GM21825 (cell line): ENCODE results near the gene TMEM86A.
A peak's percentile ranks its signal among the peaks of the same experiment; 100 is the strongest.

Experiments
- ATAC-seq: cut with Tn5 transposase; IDR thresholded peaks from one replicate; pipeline ENCODE4 v1.9.1; 2021; ENCODE audit warnings: mild to moderate bottlenecking, moderate library complexity; ENCODE audit not compliant: unreplicated experiment

Gene TMEM86A

DNA sequence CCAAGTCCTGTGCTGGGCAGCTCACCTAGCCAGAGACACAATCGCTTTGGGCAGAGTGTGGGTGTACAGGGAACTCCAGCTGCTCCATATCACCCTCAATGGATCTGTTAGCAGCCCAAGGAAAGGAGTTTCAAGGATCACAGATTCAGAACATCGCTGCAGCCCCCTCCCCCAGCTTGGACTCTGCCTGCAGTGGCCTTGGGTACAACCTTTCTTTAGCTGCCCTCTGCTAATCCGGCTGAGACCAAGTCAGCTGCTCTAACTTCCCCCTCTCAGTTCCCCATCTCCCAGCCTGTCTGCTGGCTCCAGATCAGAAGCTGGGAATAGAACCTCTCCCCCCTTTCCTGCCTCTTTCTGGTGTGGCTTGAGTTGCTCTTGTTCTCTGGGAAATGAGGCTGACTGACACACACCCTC lies 1.3 kb downstream of the TMEM86A start:
- no peak for ATAC-seq

DNA sequence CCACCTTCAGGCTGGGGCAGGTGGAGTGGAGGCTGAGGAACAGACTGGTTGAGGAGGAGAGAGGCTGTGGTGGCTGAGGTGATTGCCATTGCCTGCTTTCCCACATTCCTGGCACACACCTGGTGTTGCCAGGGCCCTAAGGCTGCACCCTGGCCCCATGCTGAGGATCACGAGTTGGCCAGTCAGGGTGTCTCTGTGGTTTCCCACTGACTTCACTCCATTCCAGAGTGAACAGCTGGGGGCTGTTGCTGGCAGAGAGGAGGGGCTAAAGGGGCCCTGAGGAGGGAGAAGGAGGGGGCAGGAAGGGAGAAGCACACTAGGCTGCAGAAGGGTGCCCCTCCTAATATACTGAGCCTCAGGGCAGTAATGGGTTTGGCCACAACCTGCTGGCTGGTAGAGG lies 1.8 kb downstream of the TMEM86A start:
- ATAC-seq: no peak

DNA sequence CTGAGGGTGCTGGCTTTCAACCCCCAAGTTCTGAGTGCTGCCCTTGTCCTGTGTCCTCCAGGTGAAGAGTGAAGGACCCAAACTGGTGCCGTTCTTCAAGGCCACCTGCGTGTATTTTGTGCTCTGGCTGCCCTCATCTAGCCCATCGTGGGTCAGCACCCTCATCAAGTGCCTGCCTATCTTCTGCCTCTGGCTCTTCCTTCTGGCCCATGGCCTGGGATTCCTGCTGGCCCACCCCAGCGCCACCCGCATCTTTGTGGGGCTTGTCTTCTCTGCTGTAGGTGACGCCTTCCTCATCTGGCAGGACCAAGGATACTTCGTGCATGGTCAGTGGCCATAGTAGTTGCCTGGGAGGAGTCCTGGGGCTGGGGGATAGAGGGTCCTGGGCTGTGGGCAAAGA lies 2.3 kb downstream of the TMEM86A start:
- no peak for ATAC-seq

DNA sequence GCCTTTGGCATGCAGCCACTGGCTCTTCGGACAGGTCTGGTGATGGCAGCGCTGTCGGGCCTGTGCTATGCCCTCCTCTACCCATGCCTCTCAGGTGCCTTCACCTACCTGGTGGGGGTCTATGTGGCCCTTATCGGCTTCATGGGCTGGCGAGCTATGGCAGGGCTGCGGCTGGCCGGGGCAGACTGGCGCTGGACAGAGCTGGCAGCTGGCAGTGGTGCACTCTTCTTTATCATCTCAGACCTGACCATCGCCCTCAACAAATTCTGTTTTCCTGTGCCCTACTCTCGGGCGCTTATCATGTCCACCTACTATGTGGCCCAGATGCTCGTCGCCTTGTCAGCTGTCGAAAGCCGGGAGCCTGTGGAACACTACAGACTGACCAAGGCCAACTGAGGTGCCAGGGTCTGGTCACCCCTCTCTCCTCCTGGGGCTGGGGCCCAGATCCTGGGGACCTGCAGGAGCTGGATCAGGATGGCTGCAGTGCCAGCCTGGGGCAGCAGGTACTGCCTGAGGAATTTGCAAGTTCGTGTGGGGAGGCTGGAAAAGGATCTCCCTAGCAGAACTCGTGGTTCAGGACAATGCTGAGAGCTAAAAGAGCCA lies 3.1 kb downstream of the TMEM86A start:
- ATAC-seq: no peak

DNA sequence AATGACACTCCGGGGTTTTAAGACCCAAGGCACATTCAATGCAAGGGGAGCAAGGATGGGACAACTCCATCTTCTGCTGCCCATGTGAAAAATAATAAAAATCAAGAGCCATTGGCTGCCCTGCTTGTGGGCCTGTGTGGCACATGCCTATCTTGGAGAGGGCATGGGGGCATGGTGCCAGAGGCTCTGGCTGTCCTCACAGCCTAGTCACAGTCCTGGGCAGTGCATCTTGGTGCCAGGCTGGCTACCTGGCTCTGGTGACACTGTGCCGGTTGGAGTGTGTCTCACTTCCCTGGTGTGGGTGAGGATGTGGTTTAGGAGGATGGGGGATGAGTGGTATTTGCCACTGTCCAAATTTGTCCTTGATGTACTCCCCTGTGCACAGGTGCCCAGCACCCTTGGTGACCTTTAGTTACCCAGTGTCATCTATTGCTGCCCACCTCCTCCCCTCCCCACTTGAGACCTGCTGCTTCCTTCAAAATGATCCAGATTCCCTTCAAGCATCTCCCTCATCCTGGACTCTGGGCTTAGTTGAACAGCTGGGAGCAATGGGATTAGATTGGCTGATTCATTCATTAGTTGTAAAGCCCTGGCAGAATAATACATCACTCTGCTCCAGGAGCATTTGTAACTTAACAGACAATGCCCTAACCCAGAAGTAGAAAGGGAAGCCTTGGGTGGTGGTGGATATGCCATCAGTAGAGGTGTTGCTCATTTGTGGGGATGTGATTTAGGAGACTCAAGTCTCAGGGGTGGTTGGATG lies 4.6 kb downstream of the TMEM86A start:
- no peak for ATAC-seq

DNA sequence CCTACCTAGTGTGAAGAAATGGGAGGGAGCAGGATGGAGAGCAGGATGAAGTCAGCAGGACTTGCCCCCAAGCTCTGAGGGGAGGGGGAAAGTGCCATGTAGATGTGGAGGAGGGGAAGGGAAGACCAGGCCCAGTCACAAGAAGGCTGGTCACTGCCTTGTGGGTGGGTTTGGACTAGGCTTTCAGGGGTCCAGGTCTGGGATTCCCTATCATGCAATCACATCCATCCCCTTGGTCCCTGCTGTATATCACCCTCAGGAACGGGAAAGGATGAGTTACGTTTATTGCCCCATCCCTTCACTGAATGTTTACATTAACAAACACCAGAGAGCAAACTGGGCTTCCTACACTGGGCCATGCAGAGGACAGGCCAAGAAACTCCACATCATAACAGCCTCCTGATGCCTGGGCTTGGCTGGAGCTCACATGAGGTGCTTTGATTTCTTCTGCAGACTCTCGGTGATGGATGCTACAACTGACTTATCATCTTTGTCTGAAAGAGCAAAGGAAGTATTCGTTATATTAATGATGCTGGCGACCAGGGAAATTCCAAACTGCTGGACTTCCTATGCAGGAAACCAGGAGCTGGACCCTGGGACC lies 5.6 kb downstream of the TMEM86A start:
- no peak for ATAC-seq

DNA sequence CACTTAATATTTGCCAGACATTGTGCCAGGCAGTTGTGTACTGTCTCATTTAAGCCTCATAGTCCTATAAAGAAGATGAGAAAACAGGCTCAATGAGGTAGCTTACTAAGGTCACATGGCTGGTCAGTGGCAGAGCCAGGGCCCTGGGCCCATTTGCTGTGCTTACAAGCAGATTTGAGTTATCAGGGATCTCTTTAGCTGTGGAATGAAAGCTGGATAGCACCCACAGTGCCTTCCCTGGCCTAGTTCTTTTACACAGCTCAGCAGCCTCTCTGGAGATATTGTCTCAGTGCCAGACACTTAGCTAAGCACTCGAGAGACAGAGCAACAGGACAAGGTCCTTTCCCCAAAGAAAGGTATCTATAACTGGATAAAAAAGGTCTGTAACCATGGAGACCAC lies 6.1 kb downstream of the TMEM86A start:
- no peak for ATAC-seq

DNA sequence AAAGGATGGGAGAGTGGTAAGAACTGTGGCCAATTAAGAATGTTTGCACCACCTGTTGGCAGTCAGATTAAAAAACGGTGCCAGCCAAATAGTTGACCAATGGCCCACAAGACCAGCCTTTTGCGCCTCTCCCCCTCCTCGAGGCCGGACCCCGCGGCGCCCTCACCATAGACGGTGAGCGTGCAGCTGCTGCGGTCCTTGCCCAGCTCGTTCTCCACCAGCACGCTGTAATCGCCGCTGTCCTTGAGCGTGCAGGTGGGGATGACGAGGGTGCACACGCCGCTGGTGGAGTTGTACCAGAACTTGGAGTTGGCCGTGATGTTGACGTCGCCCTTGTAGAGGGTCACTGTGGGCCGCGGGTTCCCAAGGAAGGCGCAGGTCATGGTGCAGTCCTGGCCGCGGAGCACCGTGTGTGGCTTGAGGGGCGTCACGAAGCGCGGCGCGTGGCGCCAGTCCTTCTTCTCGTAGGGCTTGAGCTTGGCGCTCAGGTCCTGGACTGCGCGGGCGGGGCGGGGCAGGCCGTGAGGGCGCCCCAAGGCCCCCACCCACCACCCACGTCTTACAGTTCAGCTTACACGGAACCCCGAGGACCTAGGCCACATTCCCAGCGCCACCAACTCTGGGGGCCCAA lies 7.2 kb downstream of the TMEM86A start:
- no peak for ATAC-seq

DNA sequence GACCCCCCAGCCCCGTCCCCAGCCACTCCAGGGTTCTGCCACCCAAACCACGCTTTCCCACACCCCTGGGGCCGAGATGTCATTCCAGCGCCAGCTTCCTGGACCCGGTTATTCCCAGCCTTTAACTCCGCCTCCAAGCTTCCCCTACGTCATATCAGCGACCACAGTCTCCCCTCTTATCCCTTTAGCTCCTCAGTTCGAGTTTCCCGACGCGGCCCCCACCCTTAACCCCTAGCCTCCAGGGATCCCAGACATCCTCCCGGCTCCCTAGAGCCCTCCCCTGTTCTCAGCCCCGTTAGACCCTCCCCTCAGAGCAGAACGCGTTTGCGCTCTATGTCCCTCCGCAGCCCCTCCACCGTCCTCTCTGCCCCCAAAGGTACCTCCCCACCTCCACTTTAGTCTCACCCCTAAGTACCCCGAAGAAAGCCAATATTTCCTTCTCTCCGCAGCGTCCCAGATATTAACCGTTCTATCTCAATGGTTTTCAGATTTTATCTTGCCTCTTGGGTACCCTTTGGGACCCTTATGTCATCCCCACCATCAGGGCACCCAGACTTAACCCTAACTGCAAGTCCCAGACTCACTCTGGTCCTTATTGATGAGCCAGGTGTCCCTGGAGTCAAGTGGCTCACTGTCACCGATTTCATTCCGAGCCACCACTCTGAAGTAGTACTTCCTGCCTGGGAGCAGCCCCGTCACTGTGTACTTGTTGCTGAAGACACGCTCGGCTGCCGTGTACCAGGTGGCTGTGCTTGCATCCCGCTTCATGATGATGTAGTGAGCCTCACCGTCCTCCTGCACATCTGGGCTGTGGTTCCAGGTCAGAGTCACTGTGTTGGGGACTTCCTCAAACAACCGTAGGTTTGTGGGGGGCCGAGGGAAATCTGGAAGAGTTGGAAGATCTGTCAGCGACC lies 8.0 kb downstream of the TMEM86A start:
- ATAC-seq: peak; percentile 72

DNA sequence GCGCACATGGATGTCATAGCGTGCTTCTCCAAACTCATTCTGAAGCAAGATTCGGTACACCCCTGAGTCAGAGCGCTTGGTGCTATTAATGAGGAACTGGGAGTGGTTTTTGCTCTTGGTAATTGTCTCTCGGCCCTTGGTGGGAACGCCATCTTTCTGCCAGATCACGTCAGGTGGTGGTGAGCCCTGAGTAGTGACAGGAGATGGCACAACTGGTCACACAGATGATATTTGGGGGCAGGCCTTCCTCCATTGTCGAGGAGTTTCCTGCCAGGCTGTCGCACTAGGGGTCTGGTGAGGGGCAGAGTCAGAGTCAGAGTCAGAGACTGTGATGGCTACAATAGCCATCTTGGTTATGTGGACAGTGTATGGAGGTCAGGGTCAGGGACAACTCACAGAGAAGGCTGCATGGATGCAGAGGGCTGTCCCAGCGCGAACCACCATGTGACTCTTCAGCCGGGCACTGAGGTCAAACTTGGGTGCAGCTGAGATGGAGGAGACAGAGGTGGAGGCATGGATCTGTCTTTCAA lies 9.3 kb downstream of the TMEM86A start:
- ATAC-seq: no peak

DNA sequence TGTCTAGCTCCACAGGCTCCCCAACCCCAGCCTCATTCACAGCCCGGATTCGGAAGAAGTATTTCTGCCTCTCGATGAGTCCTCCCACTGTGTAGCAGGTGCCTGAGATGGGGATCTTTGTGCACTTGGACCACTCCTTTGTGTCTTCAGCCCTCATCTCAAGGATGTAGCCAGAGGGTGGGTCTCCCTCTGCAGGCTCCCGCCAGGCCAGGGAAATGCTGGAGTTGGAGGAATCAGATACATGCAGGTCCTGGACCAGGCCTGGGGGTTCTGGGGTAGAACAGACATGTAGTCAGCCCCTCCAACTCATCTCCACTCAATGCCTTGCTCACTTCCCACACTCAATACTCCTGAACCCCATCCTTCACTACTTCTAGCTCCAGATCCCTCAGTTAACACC lies 10.8 kb downstream of the TMEM86A start:
- no peak for ATAC-seq

DNA sequence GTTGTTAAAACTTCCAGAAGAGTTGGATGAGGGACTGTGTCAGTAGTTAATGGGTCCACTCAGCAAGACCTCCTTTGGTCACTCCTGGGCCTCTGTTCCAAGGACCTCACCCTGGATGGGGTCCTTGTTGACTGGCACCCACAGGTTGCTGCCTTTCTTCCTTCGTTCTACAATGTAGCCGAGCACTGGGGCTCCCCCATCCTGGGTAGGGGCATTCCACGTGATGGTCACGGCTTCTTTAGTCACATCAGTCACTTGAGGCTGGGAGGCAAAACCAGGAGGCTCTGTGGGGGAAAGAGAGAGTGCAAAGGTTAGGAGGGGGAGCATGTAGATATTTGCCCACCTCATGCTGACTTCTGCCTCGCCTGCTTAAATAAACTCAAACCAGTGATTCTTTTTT lies 12.0 kb downstream of the TMEM86A start:
- ATAC-seq: no peak

DNA sequence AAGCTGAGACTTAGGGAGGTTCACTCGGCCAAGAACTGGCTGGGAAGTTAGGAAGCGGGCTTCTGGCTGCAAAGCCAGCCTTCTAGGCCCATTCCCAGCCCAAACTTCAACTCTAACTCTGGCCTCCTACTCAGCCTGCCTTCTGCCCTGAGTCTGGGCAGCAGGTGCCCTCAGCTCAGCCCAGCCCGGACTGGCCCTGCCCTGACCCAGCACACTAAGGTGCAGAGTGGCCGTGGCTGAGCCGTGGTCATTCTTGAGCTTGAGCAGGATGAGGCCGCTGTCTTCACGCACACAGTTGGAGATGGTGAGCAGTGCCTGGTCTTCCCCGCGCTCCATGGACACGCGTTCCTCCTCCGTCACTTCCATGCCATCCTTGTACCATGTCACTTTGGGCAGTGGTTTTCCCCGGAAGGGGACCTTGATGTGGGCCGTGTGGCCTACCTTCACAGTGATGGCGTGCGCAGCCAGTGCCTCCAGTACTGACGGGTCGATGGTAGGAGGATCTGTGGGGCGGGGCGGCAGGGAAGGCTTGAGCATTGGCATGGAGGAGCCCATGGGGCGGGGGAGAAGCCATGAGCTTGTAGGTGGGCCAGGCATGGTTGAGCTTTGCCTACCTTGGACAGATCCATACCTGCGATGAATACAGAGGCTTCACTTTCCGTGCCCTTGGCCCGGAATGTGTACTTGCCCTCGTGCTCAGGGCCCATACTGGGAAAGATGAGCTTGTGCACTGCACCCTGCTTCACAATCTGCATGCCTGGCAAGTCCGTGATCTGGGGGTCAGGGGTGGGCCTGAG lies 15.3 kb downstream of the TMEM86A start:
- no peak for ATAC-seq

DNA sequence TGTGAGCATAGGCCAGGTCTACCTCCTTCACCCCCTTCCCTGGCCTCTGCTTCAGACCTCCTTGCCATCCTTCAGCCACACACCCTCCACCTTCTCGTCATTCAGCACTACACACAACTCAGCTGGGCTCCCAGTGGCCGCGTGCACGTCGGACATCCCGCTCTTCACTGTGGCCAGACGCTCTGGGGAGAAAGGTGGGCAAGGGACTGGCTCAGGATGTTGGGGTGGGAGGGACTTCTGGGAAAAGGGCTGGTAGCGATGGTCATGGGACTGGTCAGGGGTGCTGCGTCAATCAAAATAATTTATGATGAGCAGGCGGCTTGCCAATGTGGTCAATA lies 15.8 kb downstream of the TMEM86A start:
- ATAC-seq: no peak

DNA sequence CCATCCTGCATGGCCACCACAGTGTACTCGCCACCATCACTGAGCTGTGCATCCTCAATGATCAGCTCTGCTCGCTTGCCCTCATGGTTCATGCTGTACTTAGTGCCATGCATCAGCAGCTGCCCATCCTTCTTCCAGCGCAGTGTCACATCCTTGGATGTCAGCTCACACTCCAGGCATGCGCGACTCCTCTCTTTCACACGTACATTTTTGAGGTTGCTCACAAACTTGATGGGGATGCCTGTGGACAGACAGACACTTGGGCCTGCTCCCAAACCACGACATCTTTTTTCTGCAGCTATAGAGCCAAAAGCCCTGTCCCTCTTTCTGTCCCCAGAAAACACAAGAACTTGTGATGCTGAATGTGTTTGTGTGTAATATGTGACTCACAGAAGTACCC lies 16.9 kb downstream of the TMEM86A start:
- ATAC-seq: no peak

DNA sequence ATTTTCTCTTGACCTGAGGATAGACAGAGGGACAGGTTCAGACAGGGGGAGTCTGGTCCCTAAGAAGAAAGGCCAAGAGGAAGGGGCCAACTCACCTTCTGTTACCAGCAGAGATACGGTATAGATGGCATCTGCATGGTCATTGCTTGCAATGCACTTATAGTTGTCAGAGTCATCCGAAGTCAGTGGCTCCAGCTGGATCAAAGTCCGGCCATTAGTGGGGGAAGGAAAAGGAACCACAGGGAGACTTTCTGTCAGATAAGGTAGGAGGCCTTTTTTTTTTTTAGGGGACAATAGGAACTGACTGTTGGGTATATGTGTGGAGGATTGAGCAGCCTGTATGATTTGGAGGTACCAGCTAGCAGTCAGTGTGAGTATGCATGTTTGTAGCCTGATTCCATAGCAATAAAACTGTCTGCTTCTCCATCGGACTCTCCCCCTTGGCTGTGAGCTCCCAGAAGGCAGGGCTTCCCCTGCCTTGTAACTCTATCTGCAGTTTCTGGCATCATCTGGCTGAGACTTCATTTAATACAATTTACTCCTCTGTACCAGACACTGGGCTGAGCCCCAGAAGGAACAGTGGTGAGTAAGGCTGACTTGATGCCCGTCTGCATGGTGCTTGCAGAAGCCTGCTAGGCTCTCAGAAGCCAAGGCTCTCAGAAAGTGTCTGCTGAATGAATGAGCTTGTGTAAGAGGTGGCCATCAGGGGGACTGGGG lies 21.7 kb downstream of the TMEM86A start:
- ATAC-seq: no peak

DNA sequence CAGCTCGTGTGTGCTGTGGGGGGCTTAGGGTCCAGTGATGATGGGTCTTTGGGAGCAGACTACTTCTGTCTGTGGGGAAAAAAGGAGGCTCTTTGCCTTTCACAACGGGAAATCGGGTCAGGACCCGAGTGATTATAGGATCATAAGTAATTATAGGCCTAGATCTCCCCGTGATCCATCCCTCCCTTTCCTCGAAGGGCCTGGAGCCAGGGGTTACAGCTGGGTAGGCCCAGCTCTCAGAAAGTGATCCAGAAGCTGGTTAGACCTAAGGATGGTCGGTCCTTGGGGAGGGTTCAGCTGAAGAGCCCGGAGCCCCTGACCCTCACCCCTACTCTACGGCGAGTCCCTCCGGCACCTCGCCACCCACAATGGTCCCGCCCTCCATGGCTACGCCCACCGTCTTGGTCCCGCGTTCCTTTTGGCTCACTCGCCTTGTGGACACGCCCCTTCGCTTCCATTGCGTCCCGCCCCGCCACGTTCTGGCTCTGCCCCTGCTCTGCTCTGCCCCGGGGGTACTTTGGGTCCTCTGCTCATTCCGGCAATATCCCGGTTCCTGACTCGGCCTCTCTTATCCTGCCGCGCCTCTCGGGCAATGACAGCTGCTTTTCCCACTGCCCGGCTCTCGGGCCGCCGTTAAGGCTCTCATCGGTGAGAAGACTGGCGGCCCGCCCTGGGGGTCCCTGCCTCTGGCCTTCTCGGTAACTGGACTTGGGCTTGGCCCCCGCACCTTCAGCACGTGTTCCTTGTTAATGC lies 22.4 kb downstream of the TMEM86A start:
- ATAC-seq: peak; percentile 74

DNA sequence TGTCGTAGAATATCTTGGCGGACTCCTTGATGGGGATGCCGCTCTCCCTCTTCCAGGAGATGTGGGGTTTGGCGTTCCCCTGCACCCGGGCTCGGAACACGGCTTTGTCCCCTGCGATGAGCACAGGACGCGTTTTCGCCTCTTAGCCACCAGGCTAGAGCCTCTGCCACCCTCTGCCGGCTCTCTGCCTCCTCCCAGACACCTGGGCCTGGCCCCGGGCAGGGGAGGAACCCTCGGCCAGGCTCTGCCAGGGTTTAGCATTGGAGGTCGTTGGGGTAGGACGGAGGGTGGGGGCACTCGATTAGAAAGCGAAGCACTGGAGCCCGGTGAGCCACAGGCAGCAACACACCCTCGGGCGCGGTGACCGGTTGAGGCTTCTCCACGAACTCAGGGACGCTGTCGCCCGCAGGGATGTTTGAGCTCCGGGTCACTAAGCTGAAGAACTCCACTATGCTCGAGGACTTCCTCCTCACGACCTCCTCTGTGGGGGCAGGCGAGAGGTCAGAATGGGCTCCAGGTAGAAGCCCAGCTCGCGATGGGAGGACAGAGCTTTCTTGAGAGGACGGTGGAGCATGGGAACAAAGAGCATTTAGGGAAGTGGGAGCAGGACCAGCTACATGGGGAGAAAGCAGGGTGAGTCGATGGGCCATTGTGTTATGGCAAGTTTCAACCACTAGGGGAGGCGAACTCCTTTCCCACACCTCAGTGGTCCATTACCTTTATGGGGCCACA lies 23.1 kb downstream of the TMEM86A start:
- ATAC-seq: peak; percentile 65
